Tibial nerve (tissue), 3 donors: ENCODE data around the gene ZNF408.

Experiments
- POLR2A ChIP-seq, 2 donors: fragments of 450-650 bp; IDR thresholded peaks; one replicate each; pipeline ENCODE4 v1.6.1; 2017; ENCODE audit warnings: antibody characterized with exemption in 2 of 2, mild to moderate bottlenecking in 2 of 2, moderate library complexity in 2 of 2
- TF ChIP-seq, protein P1 (sequence below), 5 experiments: fragments of 200-600 bp in 3 of 5; fragments of 450-650 bp in 2 of 5; sonication (generic) in 3 of 5; IDR thresholded peaks; one replicate each; pipeline ENCODE4 v1.5.1; 2016 to 2019; ENCODE audit warnings: antibody characterized with exemption in 5 of 5, mild to moderate bottlenecking in 3 of 5, moderate library complexity in 2 of 5

DNA sequence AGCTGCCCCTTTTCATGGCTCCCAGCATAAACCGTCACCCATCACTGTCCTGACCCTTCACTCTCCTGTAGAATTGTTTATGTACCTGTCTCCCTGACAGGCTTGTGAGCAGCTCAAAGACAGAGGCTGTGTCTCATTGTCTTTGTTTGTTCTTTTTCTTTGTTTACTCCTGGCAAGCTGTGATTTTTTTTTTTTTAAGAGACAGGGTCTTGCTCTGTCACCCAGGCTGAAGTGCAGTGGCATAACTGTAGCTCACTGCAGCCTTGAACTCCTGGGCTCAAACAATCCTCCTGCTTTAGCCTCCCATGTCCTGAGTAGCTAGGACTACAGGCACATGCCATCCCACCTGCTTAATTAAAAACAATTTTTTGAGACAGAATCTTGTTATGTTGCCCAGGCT, 10.1 kb upstream of the ZNF408 start:
- no peak for TF ChIP-seq POLR2A (IDR thresholded peaks at IDR 0.05)
- TF ChIP-seq, protein P1, sequence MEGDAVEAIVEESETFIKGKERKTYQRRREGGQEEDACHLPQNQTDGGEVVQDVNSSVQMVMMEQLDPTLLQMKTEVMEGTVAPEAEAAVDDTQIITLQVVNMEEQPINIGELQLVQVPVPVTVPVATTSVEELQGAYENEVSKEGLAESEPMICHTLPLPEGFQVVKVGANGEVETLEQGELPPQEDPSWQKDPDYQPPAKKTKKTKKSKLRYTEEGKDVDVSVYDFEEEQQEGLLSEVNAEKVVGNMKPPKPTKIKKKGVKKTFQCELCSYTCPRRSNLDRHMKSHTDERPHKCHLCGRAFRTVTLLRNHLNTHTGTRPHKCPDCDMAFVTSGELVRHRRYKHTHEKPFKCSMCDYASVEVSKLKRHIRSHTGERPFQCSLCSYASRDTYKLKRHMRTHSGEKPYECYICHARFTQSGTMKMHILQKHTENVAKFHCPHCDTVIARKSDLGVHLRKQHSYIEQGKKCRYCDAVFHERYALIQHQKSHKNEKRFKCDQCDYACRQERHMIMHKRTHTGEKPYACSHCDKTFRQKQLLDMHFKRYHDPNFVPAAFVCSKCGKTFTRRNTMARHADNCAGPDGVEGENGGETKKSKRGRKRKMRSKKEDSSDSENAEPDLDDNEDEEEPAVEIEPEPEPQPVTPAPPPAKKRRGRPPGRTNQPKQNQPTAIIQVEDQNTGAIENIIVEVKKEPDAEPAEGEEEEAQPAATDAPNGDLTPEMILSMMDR (IDR thresholded peaks at IDR 0.05) = no peak
